ENCODE measurements around the gene RNF43.

RNF43 gene

GRCh38 chr17:58417300-58418092 lies at the start of gene RNF43:
Gene RNF43 (minus strand): TSS chr17:58417534. CDS start chr17:58415577, 1,957 bp downstream.
- DNase-seq: peak; percentile 78 to 84

DNA sequence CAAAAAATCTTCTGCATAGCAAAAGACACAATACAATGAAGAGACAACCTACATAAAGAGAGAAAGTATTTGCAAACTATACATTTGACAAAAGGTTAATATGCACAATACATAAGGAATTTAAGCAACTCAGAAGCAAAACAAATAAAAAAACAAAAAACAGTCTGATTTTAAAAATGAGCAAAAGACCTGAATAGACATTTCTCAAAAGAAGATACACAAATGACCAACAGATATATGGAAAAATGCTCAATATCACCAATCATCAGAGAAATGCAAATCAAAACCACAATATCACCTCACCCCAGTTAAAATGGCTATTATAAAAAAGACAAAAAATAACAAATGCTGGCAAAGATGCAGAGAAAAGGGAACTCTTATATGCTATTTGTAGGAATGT lies 38.2 kb upstream of the RNF43 start:
- no peak for DNase-seq

GRCh38 chr17:58452738-58453137 lies 35.4 kb upstream of the RNF43 start:
- DNase-seq: no peak

DNA sequence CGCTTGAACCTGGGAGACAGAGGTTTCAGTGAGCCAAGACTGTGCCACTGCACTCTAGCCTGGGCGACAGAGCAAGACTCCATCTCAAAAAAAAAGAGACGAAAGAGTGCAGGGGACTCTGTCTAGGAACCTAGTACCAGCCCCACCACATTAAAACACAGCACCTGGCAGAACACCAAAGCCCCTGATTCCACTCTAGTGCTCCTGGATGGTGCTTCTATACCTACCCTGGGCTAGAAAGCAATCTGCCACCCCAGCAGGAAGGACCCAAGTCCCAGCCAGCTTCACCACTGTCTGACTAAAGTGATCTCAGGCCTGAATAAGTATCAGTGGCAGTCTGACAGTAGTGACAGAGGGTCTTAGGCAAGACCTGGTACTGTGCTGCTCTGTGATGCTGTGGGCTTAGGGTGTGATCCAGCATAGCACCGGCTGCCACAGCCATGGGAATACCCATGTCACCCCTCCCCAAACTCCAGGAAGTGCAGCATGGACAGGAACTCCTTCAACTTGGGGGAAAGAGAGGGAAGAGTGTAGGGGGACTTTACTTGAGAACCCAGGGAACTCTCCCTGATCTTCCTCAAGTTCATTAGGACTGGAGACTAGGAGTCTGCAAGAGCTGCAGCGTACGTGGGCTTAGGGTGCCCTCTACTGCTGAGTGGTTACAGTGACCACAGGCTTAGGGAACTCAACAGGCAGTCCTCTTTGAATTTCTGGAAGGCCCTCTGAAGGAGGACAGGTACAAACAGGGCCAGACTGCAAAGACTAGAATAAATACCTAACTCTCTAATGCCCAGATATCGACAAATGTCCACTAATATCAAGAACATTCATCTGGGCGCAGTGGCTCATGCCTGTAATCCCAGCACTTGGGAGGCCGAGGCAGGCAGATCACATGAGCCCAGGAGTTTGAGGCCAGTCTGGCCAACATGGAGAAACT lies 30.0 kb upstream of the RNF43 start:
- peak; percentile 58 to 82 for DNase-seq

GRCh38 chr17:58446086-58446485 lies 28.8 kb upstream of the RNF43 start:
- DNase-seq: no peak

GRCh38 chr17:58436805-58437239 lies 19.5 kb upstream of the RNF43 start:
- DNase-seq: no peak

DNA sequence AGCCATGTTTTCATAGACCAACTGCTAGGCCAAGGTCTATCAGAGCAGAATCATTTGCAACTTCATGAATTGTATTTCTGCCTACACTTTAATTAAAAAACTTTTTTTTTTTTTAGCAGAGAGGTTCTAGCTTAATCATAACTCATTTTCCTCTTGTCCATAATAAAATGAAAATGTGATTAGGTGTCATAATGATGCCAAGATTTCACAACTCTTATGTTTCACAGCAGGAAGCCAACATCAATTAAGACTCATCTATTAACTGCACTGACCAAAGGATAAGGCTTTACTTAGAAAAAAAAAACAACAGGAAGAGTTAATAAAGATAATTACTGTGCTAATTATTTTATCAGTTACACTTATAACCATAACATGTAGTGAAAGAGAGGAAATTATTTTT lies 18.9 kb upstream of the RNF43 start:
- no peak for DNase-seq

GRCh38 chr17:58432806-58433573 lies 15.7 kb upstream of the RNF43 start:
- DNase-seq: no peak

GRCh38 chr17:58427807-58428206 lies 10.5 kb upstream of the RNF43 start:
- no peak for DNase-seq

GRCh38 chr17:58421711-58422110 lies 4.4 kb upstream of the RNF43 start:
- DNase-seq: no peak

DNA sequence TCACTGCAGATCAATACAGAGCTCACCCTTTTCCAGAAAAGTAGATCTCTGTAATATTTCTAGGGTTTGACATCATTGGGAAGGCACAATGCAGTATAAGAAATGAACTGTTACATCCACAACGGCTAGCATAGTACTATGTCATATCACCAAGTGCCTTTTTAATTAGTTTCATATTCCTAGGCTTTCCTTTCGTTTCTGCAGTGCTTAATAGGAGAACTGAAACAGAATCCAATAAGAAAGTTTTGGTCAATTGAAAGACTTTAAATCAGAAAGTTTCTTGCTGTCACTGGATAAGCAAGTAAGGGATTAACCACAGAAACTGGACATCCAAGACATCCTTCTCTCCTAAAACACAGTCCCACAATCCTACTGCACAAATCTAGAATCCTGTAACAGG lies 3.5 kb upstream of the RNF43 start:
- DNase-seq: no peak

DNA sequence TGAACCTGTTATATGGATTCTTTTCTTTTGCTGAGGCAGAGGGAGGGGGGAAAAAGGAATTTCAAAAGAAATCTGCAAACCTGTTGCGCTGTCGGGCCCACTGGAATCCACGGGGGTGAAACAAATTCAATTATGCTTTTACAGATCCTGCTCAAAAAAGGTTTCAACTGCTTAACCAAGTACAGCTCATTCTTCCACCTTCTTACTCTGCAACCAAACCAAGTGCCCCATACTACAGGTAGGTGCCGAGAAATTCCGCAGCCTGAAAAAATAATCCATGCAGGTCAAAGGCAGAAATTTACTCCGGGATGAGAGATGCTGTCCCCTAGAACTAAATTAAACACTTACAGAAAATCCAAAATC lies 416 bp downstream of the RNF43 start:
- no peak for DNase-seq

DNA sequence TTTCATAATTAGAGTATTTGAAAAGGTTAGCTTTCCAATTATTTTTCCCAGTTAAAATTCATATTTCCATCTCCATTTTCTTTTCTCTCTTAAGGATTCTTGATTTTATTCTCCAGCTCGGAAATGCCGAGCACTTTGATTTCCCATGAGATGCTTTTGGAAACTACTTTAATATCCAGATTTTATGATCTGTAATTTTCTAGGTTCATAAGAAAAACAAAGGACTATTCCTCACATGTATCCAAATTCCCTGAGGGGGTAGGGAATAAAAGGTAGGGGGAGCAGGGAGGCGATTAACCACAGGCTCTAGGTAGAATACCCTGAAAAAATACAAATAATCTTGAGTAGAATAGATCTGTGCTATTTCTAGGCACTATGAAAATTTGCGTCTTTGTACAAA lies 938 bp downstream of the RNF43 start:
- DNase-seq: no peak

DNA sequence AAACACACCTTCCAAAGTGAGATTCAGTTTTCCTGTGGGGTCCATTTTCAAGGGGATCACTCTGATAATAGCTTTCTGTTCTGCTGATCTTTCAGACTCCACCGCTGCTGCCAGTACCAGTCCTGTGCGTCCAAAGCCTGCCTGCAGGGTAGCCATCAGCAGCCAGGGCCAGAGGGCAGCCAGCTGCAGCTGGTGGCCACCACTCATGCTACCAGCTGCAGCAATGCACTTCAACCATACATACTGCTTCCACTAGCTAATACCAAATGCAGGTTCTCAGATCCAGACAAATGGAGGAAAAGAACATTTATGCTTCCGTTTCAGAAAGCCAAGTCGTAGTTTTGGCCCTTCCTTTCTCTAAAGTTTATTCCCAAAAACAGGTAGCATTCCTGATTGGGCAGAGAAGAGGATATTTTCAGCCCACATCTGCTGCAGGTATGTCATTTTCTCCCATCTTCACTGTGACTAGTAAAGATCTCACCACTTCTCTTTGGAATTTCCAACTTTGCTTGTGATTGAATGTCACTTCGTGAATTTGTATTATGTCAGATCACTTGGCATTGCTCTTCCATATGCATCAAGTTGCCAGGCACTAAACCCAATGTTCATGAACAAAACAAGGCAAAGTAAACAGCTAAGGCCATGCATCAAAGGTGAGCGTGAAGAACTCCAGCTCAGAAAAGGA lies 1.8 kb downstream of the RNF43 start:
- peak in 1 of 2 experiments; percentile 53 for DNase-seq

DNA sequence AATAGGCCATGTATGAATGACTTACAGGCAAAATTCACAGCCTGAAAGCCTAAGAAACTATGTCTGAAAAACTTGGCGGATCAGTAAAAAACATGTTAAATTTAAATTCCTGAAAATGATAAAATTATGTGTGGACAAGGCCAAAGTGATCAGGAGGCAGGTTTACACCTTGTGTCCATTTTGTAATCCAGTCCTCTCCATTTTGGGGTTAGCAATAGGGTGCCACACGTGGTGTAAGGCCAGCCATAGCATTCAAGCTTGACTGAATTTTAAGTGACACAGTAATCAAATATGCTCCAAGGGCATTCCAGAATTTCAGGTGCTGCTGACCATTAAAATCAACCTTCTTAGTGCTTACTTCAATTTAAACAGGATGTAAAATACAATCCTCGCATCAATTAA lies 2.7 kb downstream of the RNF43 start:
- DNase-seq: no peak

DNA sequence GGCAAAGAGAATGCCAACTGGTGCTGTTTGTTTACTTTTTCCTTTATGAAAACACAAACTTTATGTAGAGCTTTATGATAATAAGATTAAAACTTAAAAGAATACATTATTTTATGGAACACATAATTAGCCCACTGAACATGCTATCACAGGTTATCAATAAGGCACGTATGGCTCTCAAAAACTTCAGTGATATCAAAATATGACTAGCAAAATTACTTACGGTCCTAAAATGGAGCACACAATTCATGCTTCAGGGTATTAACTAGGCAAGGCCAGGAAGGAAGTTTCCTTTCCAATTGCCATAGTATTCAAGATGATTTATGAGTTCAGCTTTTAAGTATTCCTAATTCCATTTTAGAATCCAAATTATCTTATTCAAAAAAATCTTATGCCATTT lies 3.6 kb downstream of the RNF43 start:
- no peak for DNase-seq

DNA sequence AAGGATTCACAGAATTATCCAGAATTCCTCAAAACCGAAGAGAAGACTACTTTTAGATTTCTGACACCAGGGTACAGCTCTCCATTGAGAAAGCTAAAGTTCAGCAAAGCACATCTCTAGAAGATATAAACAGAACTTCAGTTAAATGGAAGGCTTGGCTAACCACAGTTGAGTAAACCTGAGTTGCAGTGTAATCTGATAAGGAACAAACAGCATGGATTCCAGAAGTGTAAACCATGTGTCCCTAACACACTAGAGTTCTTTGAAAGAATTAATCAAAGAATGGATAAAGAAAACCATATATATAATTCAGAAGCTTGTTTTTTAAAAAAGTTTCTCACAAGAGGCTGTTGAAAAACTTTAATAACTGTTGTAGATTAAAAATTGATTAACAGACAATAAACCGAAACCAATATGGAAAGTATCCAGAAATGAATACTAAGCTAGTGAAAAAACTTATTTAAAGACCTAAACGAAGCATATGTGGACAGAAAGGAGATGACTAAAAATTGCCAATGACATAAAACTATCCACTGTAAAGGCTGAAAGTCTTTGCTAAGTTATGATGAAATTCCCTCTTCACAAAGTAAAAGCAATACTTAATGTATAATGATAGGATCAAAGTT lies 4.3 kb downstream of the RNF43 start:
- no peak for DNase-seq

- no peak for DNase-seq
Observed at GRCh38 chr17:58412064-58412703, 5.2 kb downstream of the RNF43 start.

DNA sequence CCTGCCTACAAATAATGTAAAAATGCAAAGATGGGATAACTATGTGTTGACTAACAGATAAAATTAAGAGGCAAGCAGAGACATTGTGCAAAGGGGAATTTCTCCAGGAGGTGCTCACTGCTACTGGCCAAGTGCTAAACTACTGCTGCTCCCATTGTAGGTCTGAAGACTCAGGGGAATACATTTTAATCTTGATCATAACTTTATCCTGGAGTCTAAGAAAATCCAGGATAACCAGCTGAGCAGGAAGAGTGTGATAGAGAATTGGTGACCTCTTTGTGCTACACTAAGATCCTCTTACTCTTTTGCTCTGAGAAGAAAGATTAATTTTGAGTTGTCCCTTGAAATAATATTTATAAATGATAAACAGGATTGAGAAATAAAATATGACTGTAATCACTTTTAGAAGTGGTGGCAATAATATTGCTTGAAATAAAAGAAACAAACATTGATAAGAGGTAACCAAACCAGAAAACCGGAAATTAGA lies 5.9 kb downstream of the RNF43 start:
- no peak for DNase-seq

DNA sequence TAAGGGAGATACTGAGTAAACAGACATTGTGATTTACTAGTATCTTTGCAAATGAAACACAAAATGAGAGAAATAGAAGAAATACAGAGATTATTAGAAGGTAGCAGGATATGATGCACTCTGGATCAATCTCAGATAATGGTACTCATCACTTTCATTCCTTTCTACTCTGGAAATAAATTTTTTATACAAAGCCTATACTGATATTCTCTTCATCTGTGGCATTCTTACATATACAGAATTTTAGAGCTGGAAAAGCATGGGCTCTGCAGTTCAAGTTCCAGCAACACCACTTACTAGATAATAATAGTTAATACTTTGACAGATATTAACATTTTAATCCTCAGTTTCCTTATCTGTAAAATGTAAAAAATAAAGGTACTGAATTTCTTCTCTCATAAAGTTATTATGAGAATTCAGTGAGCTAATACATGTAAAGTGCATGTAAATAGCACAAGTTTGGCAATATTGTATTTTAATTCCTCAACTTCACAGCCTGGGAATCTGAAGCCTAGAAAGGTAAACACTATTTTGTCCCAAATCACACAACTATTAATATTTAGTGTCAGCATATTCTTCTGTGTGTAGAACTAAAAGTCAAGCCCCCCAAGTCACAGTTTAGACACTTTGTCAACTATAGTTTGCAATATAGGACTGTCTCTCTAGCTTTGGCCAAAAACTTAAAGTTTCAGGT lies 6.5 kb downstream of the RNF43 start:
- no peak for DNase-seq

GRCh38 chr17:58409432-58409831 lies 7.9 kb downstream of the RNF43 start:
- DNase-seq: no peak
